Activated naive CD8-positive, alpha-beta T cell treated with anti-CD3 and anti-CD28 coated beads, Interleukin-2, amount 10 ng/mL, durations not matched to agents 7 days and 5 days (primary cell): ENCODE data around the gene PARP12. TPM values are rescaled to one million over a fixed set of nuclear protein-coding genes. Genes with fewer than 3 reads are reported as not detected.
A peak's percentile ranks its signal among the peaks of the same experiment; 100 is the strongest.

Experiments used
- ATAC-seq: fragments of 150-1000 bp; cut with Tn5 transposase; one replicate; pipeline ENCODE4 v1.10.0; 2021; ENCODE audit warnings: low read depth, moderate library complexity
- POLR2A ChIA-PET: fragments of 350-600 bp; sonication (Branson Sonifier 250); formaldehyde crosslinking; loops from one replicate; lab custom pipeline; 2021; ENCODE audit warnings: antibody characterized with exemption; lab: Charles Lee
- DNase-seq: peaks from one replicate; pipeline ENCODE4 v3.0.0; 2021
- H3K27ac Mint-ChIP-seq: one replicate; pipeline ENCODE4 v1.8.0; 2022; ENCODE audit warnings: mild to moderate bottlenecking, mixed read lengths
- H3K27me3 Mint-ChIP-seq: one replicate; pipeline ENCODE4 v1.8.0; 2022; ENCODE audit warnings: mild to moderate bottlenecking, moderate library complexity, mixed read lengths
- H3K36me3 Mint-ChIP-seq: one replicate; pipeline ENCODE4 v1.8.0; 2021; ENCODE audit warnings: mild to moderate bottlenecking, mixed read lengths
- H3K4me1 Mint-ChIP-seq: one replicate; pipeline ENCODE4 v1.8.0; 2021; ENCODE audit warnings: mixed read lengths
- H3K4me3 Mint-ChIP-seq: one replicate; pipeline ENCODE4 v1.8.0; 2022; ENCODE audit warnings: mild to moderate bottlenecking, moderate library complexity, mixed read lengths
- H3K9me3 Mint-ChIP-seq: one replicate; pipeline ENCODE4 v1.8.0; 2021; ENCODE audit warnings: mixed read lengths
- total RNA-seq, 2 experiments: library from RNA; stranded (reverse); gene quantifications; one replicate each; pipeline ENCODE4 v1.2.3, GENCODE V29; 2021

PARP12 gene
- total RNA-seq, 2 experiments from 2014 or later = 125 to 126 TPM

- Mint-ChIP-seq H3K9me3 (no peaks in the 10 kb centered on the region), H3K4me1 (peaks cover 60% of the 10 kb centered on the region), H3K4me3 (no peak overlapping the region), H3K27me3 (no peaks in the 10 kb centered on the region), H3K36me3 (peaks cover 46% of the 10 kb centered on the region), H3K27ac (peak overlapping the region; percentile 2)
- POLR2A ChIA-PET = no interaction called here
- ATAC-seq = no peak
- DNase-seq = no peak
Observed at GRCh38 chr7:140055833-140056232, 6.9 kb downstream of the PARP12 start.

DNA sequence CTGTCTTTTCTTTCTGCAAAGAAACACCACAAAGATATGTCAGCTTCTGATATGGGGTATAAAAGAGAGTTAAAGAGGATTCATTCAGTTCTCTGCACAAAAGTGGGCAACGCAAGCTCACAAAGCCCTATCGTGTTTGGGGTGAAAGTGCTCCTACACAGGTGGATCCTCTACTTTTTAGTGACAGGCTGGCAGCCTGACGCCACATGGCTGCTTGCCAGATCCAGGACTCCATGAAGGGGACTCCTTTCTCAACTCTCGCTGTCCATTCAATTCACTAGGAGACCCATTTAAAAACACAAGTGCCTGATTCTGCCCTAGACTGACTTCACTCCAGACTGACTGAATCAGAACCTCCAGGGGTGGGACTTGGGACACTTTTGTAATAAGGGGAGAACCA, 8.0 kb downstream of the PARP12 start:
- no peak overlapping the region for H3K4me3 Mint-ChIP-seq
- POLR2A ChIA-PET = interaction anchor here (0.7 kb wide), 1 partner anchor 419 kb away, joined by 3 read pairs; no protein-coding TSS in a partner anchor
- peak overlapping the region; percentile 13 for H3K27ac Mint-ChIP-seq
- peaks cover 49% of the 10 kb centered on the region for H3K4me1 Mint-ChIP-seq
- H3K27me3 Mint-ChIP-seq = no peaks in the 10 kb centered on the region
- peaks cover 41% of the 10 kb centered on the region for H3K36me3 Mint-ChIP-seq
- H3K9me3 Mint-ChIP-seq = no peaks in the 10 kb centered on the region
- no peak for ATAC-seq
- no peak for DNase-seq

GRCh38 chr7:140053812-140054539, 8.8 kb downstream of the PARP12 start:
- Mint-ChIP-seq H3K9me3 (no peaks in the 10 kb centered on the region), H3K4me3 (peak overlapping the region; percentile 17), H3K27me3 (no peaks in the 10 kb centered on the region), H3K27ac (peak overlapping the region; percentile 64), H3K4me1 (peaks cover 41% of the 10 kb centered on the region), H3K36me3 (peaks cover 35% of the 10 kb centered on the region)
- ATAC-seq (no peak), DNase-seq (no peak)
- POLR2A ChIA-PET = interaction anchor here (0.5 kb wide), 1 partner anchor 344 kb away, joined by 3 read pairs; the partner anchor contains the start of gene SLC37A3

GRCh38 chr7:140051820-140052219, 10.9 kb downstream of the PARP12 start:
- no peaks in the 10 kb centered on the region for H3K27me3 Mint-ChIP-seq
- no peak overlapping the region for H3K4me3 Mint-ChIP-seq
- H3K36me3 Mint-ChIP-seq = peaks cover 35% of the 10 kb centered on the region
- no peak overlapping the region for H3K27ac Mint-ChIP-seq
- POLR2A ChIA-PET = no interaction called here
- no peak for DNase-seq
- peaks cover 32% of the 10 kb centered on the region for H3K4me1 Mint-ChIP-seq
- no peak for ATAC-seq
- H3K9me3 Mint-ChIP-seq = no peaks in the 10 kb centered on the region

DNA sequence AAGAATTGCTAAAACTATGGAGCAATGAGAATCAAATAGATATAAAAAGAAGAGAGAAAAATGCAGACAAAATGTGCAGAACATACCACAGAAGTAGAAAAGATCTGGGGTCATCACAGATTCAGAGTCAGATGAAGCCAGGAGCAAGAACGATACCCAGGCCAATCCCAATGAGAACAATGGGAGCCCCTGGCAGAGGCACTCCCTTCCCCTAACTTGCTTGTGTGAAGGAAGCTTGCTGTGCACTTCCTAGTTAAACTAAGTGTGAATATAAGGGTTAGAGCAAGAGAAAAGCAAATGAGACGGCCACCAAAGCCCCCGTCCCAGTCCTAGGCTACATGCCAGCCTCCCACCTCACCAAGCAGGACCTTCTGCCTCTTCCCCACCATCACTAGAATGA, 12.7 kb downstream of the PARP12 start:
- DNase-seq (no peak), ATAC-seq (no peak)
- no peaks in the 10 kb centered on the region for H3K9me3 Mint-ChIP-seq
- H3K4me1 Mint-ChIP-seq = peaks cover 22% of the 10 kb centered on the region
- H3K36me3 Mint-ChIP-seq = peaks cover 32% of the 10 kb centered on the region
- no peak overlapping the region for H3K27ac Mint-ChIP-seq
- POLR2A ChIA-PET = no interaction called here
- H3K4me3 Mint-ChIP-seq = no peak overlapping the region
- no peaks in the 10 kb centered on the region for H3K27me3 Mint-ChIP-seq

GRCh38 chr7:140049339-140050024, 13.3 kb downstream of the PARP12 start:
- Mint-ChIP-seq H3K36me3 (peaks cover 27% of the 10 kb centered on the region), H3K27me3 (no peaks in the 10 kb centered on the region), H3K4me3 (no peak overlapping the region), H3K9me3 (no peaks in the 10 kb centered on the region), H3K27ac (no peak overlapping the region), H3K4me1 (peaks cover 18% of the 10 kb centered on the region)
- no peak for DNase-seq
- POLR2A ChIA-PET = no interaction called here
- ATAC-seq = no peak

DNA sequence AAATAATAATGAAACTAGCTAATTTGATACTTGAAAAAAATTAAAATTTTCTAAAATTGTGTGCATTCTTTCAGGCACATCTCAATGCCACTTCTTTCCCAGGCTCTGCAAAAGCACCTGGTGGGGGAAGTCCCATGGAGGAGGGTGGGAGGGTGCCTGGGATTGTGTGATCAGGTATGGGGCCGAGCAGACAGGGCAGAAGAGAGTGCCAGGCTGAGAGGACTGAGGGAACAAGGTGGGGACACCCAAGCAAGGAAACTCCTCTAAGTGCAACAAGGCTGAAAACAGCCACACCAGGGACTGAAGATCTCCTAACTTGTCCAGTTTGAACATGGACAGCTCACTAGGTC, 13.8 kb downstream of the PARP12 start:
- H3K27ac Mint-ChIP-seq = no peak overlapping the region
- ATAC-seq (no peak), DNase-seq (no peak)
- H3K27me3 Mint-ChIP-seq = no peaks in the 10 kb centered on the region
- H3K4me1 Mint-ChIP-seq = peaks cover 12% of the 10 kb centered on the region
- peaks cover 24% of the 10 kb centered on the region for H3K36me3 Mint-ChIP-seq
- H3K9me3 Mint-ChIP-seq = no peaks in the 10 kb centered on the region
- POLR2A ChIA-PET = no interaction called here
- H3K4me3 Mint-ChIP-seq = no peak overlapping the region

DNA sequence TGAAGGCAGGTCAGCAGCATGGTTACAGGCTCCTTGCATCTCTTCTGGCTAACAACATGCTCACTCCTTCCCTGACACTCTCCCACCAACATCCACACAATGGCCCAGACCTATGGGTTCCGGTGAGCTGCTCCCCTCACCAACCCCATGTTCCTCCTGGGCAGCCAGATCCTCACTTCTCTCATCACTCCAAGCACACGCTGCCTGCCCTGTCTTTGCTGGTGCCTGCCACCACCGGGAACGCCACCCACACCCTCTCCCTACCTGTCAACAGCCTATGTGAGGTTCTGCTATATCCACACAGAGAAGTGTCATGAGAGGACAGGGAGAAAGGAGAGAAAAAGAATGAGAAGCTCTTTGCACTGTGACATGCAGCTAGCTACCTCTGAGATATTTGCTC, 14.6 kb downstream of the PARP12 start:
- Mint-ChIP-seq H3K9me3 (no peaks in the 10 kb centered on the region), H3K4me3 (no peak overlapping the region), H3K36me3 (peaks cover 18% of the 10 kb centered on the region), H3K4me1 (peaks cover 6% of the 10 kb centered on the region), H3K27ac (peak overlapping the region; percentile 17), H3K27me3 (no peaks in the 10 kb centered on the region)
- POLR2A ChIA-PET = no interaction called here
- DNase-seq = no peak
- no peak for ATAC-seq

DNA sequence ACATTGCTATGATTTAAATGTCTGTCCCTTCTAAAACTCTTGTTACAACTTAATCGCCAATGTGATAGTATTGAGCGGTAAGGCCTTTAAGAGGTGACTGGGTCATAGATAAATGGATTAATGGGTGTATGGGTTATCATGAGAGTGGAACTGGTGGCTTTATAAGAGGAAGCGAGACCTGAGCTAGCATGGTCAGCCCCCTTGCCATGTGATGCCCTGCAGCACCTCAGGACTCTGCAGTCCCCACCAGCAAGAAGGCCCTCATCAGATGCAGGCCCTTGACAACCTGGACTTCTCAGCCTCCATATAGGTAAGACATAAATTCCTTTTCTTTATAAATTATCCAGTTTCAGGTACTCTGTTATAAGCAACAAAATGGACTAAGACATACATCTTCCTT, 15.6 kb downstream of the PARP12 start:
- Mint-ChIP-seq H3K36me3 (peaks cover 13% of the 10 kb centered on the region), H3K4me3 (no peak overlapping the region), H3K9me3 (no peaks in the 10 kb centered on the region), H3K27me3 (no peaks in the 10 kb centered on the region), H3K27ac (no peak overlapping the region), H3K4me1 (peaks cover 3% of the 10 kb centered on the region)
- POLR2A ChIA-PET = no interaction called here
- no peak for DNase-seq
- ATAC-seq = no peak

GRCh38 chr7:140045697-140046096, 17.1 kb downstream of the PARP12 start:
- no peak overlapping the region for H3K4me3 Mint-ChIP-seq
- POLR2A ChIA-PET = no interaction called here
- ATAC-seq (no peak), DNase-seq (no peak)
- no peaks in the 10 kb centered on the region for H3K9me3 Mint-ChIP-seq
- H3K4me1 Mint-ChIP-seq = peaks cover 9% of the 10 kb centered on the region
- H3K27me3 Mint-ChIP-seq = no peaks in the 10 kb centered on the region
- H3K27ac Mint-ChIP-seq = no peak overlapping the region
- H3K36me3 Mint-ChIP-seq = peaks cover 21% of the 10 kb centered on the region

DNA sequence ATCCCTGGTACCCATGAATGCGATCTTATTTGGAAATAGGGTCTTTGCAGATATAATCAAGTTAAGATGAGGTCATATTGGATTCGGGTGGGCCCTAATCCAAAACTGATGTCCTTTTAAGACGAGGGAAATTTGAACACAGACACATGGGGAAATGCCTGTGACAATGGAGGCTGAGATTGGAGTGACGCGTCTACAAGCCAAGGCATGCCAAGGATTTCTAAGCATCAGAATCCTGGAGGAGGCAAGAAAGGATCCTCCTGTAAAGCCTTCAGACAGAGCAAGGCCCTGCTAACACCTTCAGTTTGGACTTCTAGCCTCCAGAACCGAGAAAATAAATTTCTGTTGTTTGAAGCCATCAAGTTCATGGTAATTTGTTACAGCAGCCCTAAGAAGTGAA, 18.5 kb downstream of the PARP12 start:
- POLR2A ChIA-PET = interaction anchor here (0.6 kb wide), 1 partner anchor 9 kb away, joined by 3 read pairs; no protein-coding TSS in a partner anchor
- H3K27ac Mint-ChIP-seq = no peak overlapping the region
- no peak for DNase-seq
- H3K4me1 Mint-ChIP-seq = peaks cover 19% of the 10 kb centered on the region
- H3K27me3 Mint-ChIP-seq = no peaks in the 10 kb centered on the region
- H3K36me3 Mint-ChIP-seq = peaks cover 29% of the 10 kb centered on the region
- H3K4me3 Mint-ChIP-seq = no peak overlapping the region
- H3K9me3 Mint-ChIP-seq = no peaks in the 10 kb centered on the region
- no peak for ATAC-seq

- Mint-ChIP-seq H3K36me3 (peaks cover 29% of the 10 kb centered on the region), H3K4me1 (peaks cover 25% of the 10 kb centered on the region), H3K27ac (no peak overlapping the region)
Observed at GRCh38 chr7:140042386-140042670, 20.4 kb downstream of the PARP12 start.

DNA sequence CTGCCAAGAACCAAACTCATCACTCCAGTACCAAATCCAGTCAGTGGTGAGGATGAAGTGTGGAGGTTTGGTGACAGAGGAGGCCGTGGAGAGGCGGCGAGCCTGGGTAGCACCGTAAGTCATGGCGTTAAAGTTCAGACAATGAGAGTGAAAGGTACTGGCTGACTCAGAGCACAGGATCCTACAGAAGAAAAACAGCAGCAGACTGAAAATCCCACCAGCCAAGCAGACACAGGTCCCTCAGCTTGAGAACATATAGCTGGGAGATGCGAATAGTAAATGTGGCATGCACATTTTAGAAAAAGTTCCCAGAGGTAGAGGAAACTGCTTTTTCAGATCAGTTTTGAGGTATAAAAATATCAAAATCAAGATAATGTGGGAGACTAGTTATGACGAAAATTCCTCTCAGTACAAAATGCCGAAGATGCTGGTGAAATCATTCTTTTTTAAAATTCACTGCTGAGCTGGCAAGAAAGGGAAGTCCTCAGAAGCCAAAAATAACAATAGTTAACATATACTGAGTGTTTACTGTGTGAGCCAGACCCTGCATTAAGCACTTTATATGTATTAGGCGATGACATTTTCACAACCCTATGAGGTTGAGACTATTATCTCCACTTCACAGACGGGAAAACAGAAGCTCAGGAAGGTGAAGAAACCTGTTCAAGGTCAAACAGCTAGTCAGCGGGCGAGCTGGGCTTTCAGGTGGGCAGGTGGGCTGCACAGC, 20.9 kb downstream of the PARP12 start:
- no peak overlapping the region for H3K4me3 Mint-ChIP-seq
- peaks cover 32% of the 10 kb centered on the region for H3K36me3 Mint-ChIP-seq
- DNase-seq (no peak), ATAC-seq (no peak)
- peaks cover 26% of the 10 kb centered on the region for H3K4me1 Mint-ChIP-seq
- no peaks in the 10 kb centered on the region for H3K9me3 Mint-ChIP-seq
- H3K27me3 Mint-ChIP-seq = no peaks in the 10 kb centered on the region
- peak overlapping the region; percentile 17 for H3K27ac Mint-ChIP-seq
- POLR2A ChIA-PET = no interaction called here

More at GRCh38 chr7:140042386-140042670, 20.4 kb downstream of the PARP12 start:
- Mint-ChIP-seq H3K9me3 (no peaks in the 10 kb centered on the region), H3K4me3 (no peak overlapping the region), H3K27me3 (no peaks in the 10 kb centered on the region)
- DNase-seq (no peak), ATAC-seq (no peak)
- POLR2A ChIA-PET = no interaction called here
